Ishikawa (cell line): ENCODE measurements around the gene COL27A1.

Experiments used
- CEBPB ChIP-seq: IDR thresholded peaks from 2 replicates; pipeline ENCODE4 v1.6.1; 2012
- CREB1 ChIP-seq: IDR thresholded peaks from 2 replicates; pipeline ENCODE4 v1.6.1; 2012; ENCODE audit warnings: low read depth
- EGR1 ChIP-seq: IDR thresholded peaks from 2 replicates; pipeline ENCODE4 v1.6.1; 2012
- EP300 ChIP-seq: IDR thresholded peaks from 2 replicates; pipeline ENCODE4 v1.6.1; 2012; ENCODE audit warnings: borderline replicate concordance
- FOXM1 ChIP-seq: IDR thresholded peaks from 2 replicates; pipeline ENCODE4 v1.6.1; 2012; ENCODE audit warnings: low read depth, borderline replicate concordance
- MAX ChIP-seq: IDR thresholded peaks from 2 replicates; pipeline ENCODE4 v1.6.1; 2012
- NFIC ChIP-seq: IDR thresholded peaks from 2 replicates; pipeline ENCODE4 v1.6.1; 2012
- RAD21 ChIP-seq: IDR thresholded peaks from 2 replicates; pipeline ENCODE4 v1.6.1; 2012; ENCODE audit warnings: low read depth
- REST ChIP-seq: IDR thresholded peaks from 2 replicates; pipeline ENCODE4 v1.6.1; 2012; ENCODE audit warnings: low read depth, mild to moderate bottlenecking
- TAF1 ChIP-seq: IDR thresholded peaks from 2 replicates; pipeline ENCODE4 v1.6.1; 2012; ENCODE audit warnings: low read depth, mild to moderate bottlenecking
- TCF12 ChIP-seq: IDR thresholded peaks from 2 replicates; pipeline ENCODE4 v1.6.1; 2012; ENCODE audit warnings: low read depth
- TEAD4 ChIP-seq: IDR thresholded peaks from 2 replicates; pipeline ENCODE4 v1.6.1; 2012
- USF1 ChIP-seq: IDR thresholded peaks from 2 replicates; pipeline ENCODE4 v1.6.1; 2012
- YY1 ChIP-seq: IDR thresholded peaks from 2 replicates; pipeline ENCODE4 v1.6.1; 2012; ENCODE audit warnings: low read depth
- ZBTB7A ChIP-seq: IDR thresholded peaks from 2 replicates; pipeline ENCODE4 v1.6.1; 2012; ENCODE audit warnings: low read depth

COL27A1 gene

GRCh38 chr9:114205171-114206015, 50.1 kb downstream of the COL27A1 start:
- TF ChIP-seq CEBPB (no peak), TCF12 (no peak), USF1 (no peak), RAD21 (no peak), REST (no peak), ZBTB7A (no peak), MAX (no peak), FOXM1 (no peak), CREB1 (no peak), EGR1 (no peak), TEAD4 (no peak), TAF1 (no peak)

- TF ChIP-seq USF1 (no peak), EP300 (no peak), TAF1 (no peak), CREB1 (no peak), FOXM1 (no peak), NFIC (no peak), YY1 (no peak), TEAD4 (no peak), EGR1 (no peak), MAX (no peak), RAD21 (no peak), REST (no peak), CEBPB (no peak), ZBTB7A (no peak), TCF12 (no peak)
These were observed 51.0 kb downstream of the COL27A1 start for GRCh38 chr9:114206221-114206789.

- no peak for TF ChIP-seq REST
- no peak for TF ChIP-seq RAD21
- TF ChIP-seq MAX: no peak
- TF ChIP-seq NFIC: no peak
- TF ChIP-seq CREB1: no peak
- no peak for TF ChIP-seq USF1
- TF ChIP-seq TEAD4: no peak
- TF ChIP-seq YY1: no peak
These were observed 51.9 kb downstream of the COL27A1 start for GRCh38 chr9:114207034-114207810.
